Naive thymus-derived CD4-positive, alpha-beta T cell (primary cell): Measurements from ENCODE around the gene POLR3K. TPM values are rescaled to one million over a fixed set of nuclear protein-coding genes. Genes with fewer than 3 reads are reported as not detected.

Experiments used
- ATAC-seq: fragments of 150-1000 bp; cut with Tn5 transposase; 2 replicates; pipeline ENCODE4 v1.10.0; 2021; ENCODE audit warnings: mild to moderate bottlenecking, moderate library complexity
- CTCF ChIA-PET: fragments of 350-600 bp; sonication (Branson Sonifier 250); formaldehyde crosslinking; loops from one replicate; lab custom pipeline; 2021; ENCODE audit warnings: antibody characterized with exemption; lab: Charles Lee
- POLR2A ChIA-PET: fragments of 350-600 bp; sonication (Branson Sonifier 250); formaldehyde crosslinking; loops from one replicate; lab custom pipeline; 2021; ENCODE audit warnings: antibody characterized with exemption, inconsistent platforms; lab: Charles Lee
- DNase-seq, 9 donors: peaks; one replicate each; pipeline versions ENCODE4 v3.0.0 to v3.0.0-alpha.2; 2020 to 2022; ENCODE audit warnings: mixed read lengths in 1 of 9
- H3K27ac ChIP-seq: one replicate; pipeline ENCODE4 v1.7.0; 2013; ENCODE audit warnings: mild to moderate bottlenecking, low read depth, low read length, moderate library complexity
- H3K27me3 ChIP-seq, 2 donors: one replicate each; pipeline ENCODE4 v1.7.0; 2013; ENCODE audit warnings: low read length in 2 of 2, mild to moderate bottlenecking in 2 of 2, moderate library complexity in 2 of 2; ENCODE audit not compliant: control insufficient read depth in 2 of 2, insufficient read depth in 2 of 2
- H3K36me3 ChIP-seq, 3 experiments: 1 replicate in 2 of 3; 2 replicates in 1 of 3; pipeline ENCODE4 v1.7.0; 2013; ENCODE audit warnings: low read length in 3 of 3, mild to moderate bottlenecking in 3 of 3, moderate library complexity in 1 of 3; ENCODE audit not compliant: insufficient read depth in 3 of 3, control insufficient read depth in 2 of 3
- H3K4me1 ChIP-seq, 2 donors: one replicate each; pipeline ENCODE4 v1.7.0; 2013; ENCODE audit warnings: low read length in 2 of 2, mild to moderate bottlenecking in 2 of 2, moderate library complexity in 1 of 2; ENCODE audit not compliant: control insufficient read depth in 2 of 2, insufficient read depth in 2 of 2
- H3K4me3 ChIP-seq: 2 replicates; pipeline ENCODE4 v1.7.0; 2013; ENCODE audit warnings: mild to moderate bottlenecking, low read length
- H3K9me3 ChIP-seq, 3 experiments: 1 replicate in 2 of 3; 2 replicates in 1 of 3; pipeline ENCODE4 v1.7.0; 2013; ENCODE audit warnings: low read length in 3 of 3; ENCODE audit not compliant: control insufficient read depth in 2 of 3
- H3K27ac Mint-ChIP-seq, 9 donors: one replicate each; pipeline ENCODE4 v1.8.0; 2020 to 2022; ENCODE audit warnings: mixed read lengths in 9 of 9, mild to moderate bottlenecking in 8 of 9, moderate library complexity in 5 of 9, inconsistent platforms in 2 of 9
- H3K27me3 Mint-ChIP-seq, 5 donors: one replicate each; pipeline ENCODE4 v1.8.0; 2021 to 2022; ENCODE audit warnings: mixed read lengths in 5 of 5, mild to moderate bottlenecking in 1 of 5
- H3K36me3 Mint-ChIP-seq, 5 donors: one replicate each; pipeline ENCODE4 v1.8.0; 2020 to 2022; ENCODE audit warnings: mixed read lengths in 5 of 5, mild to moderate bottlenecking in 3 of 5, inconsistent platforms in 1 of 5
- H3K4me1 Mint-ChIP-seq, 7 donors: one replicate each; pipeline ENCODE4 v1.8.0; 2020 to 2022; ENCODE audit warnings: mixed read lengths in 7 of 7, mild to moderate bottlenecking in 3 of 7, inconsistent platforms in 1 of 7
- H3K4me3 Mint-ChIP-seq, 10 donors: one replicate each; pipeline ENCODE4 v1.8.0; 2020 to 2022; ENCODE audit warnings: mild to moderate bottlenecking in 10 of 10, mixed read lengths in 10 of 10, moderate library complexity in 6 of 10, inconsistent platforms in 2 of 10
- H3K9me3 Mint-ChIP-seq, 11 donors: one replicate each; pipeline ENCODE4 v1.8.0; 2020 to 2022; ENCODE audit warnings: mixed read lengths in 11 of 11, mild to moderate bottlenecking in 4 of 11, inconsistent platforms in 1 of 11, moderate library complexity in 1 of 11
- intact Hi-C, 2 donors: fragments of 100-400 bp; cut with micrococcal nuclease; formaldehyde crosslinking; loops; one replicate each; pipeline ENCODE4 v1.15.1; 2023
- polyA plus RNA-seq, 2 donors: library from polyadenylated mRNA; unstranded; fragments of 300-500 nt; fragmentation: Illumina TruSeq; gene quantifications; one replicate each; pipeline ENCODE4 v1.2.3, GENCODE V29; 2021
- total RNA-seq, 6 experiments: library from RNA in 5 of 6; stranded (reverse) in 5 of 6; gene quantifications; 1 replicate in 5 of 6; 2 replicates in 1 of 6; pipeline ENCODE4 v1.2.3 and lab custom pipeline; 2021 to 2026

POLR3K gene
- total and polyA plus RNA-seq, 7 experiments from 2014 or later: 8.5 to 45.4 (median 19.0) TPM

DNA sequence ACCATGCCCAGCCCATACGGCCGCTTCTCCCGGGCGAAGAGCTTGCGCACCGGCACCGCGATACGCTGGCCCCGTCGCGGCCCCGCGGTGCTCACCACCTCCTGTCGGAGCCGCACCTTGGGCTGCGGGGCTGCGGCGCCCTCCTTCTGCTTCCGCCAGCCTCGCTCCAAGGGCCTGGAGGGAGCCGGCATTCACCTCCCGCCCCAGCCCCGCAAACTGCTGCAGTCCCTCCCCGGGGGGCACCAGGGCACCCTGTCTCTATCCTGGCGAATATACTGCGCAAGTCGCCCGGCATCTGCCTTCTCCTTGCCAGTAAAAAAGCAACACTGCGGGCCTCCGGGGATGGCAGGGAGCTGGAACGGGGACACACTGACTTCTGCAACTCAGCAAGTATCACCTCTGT lies 8.5 kb upstream of the POLR3K start:
- ChIA-PET CTCF (interaction anchor here (6.4 kb wide), 1 partner anchor 34 kb away, joined by 96 read pairs; no protein-coding TSS in a partner anchor), POLR2A (interaction anchor here (1.1 to 1.2 kb wide), 2 partner anchors 9 to 74 kb away, joined by 3 to 4 read pairs; partner anchors contain the start of genes POLR3K and SNRNP25)
- Mint-ChIP-seq H3K36me3 (no peaks in the 10 kb centered on the region), H3K4me1 (peaks cover 0 to 8% (median 3%) of the 10 kb centered on the region in 7 donors), H3K27me3 (no peaks in the 10 kb centered on the region), H3K27ac (no peak overlapping the region), H3K4me3 (no peak overlapping the region), H3K9me3 (no peaks in the 10 kb centered on the region)
- no peaks in the 10 kb centered on the region for H3K27me3 ChIP-seq
- no peak for ATAC-seq
- H3K4me1 ChIP-seq: no peaks in the 10 kb centered on the region
- peaks cover 0 to 6% (median 0%) of the 10 kb centered on the region in 3 experiments for H3K36me3 ChIP-seq
- no peak overlapping the region for H3K27ac ChIP-seq
- H3K9me3 ChIP-seq: no peaks in the 10 kb centered on the region
- intact Hi-C loops: no loop called here
- no peak for DNase-seq
- H3K4me3 ChIP-seq: no peak overlapping the region

DNA sequence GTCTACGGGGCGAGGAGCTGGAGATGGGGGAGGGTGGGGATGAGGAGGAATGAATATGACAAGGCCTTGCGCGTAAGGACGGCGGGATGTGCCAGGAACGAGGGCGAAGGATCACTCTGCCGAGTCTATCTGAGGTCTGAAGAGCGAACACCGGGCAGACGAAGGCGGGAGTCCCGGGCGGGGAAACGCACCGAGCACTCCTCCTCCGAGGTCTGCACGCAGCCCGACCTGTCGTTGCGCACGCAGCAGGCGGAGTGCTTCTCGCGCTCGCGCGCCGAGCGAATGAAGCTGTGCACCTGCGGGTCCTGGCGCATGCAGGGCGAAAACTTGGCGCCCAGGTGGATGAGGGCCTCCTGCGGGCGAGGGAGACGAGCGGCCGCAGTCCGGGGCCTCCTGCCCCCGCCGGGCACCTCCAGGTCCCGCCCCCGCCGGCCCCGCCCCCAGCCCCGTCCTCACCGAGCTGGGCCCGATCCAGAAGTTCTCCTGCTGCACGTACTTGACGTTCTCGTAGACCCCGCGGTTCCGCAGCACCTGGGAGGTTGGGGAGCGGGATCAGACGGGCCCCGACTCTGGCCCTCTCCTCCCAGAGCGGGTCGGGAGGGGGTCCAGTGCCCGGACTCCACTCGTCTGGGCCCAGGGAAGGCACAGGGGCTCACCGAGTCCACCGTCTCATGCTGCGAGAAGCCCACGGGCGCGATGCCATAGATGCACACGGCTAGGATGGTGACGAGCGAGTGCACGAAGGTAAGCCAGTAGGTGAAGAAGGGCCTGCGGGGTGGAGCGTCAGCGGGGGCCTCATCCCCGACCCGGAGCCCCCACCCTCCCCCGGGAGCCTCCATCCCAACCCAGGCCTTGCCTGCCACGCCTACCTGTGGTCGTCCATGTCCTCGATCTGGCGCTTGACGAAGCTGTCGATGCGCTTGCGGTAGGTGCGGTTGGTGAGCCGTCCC lies 7.8 kb upstream of the POLR3K start:
- ATAC-seq (no peak), DNase-seq (no peak)
- Histone ChIP-seq H3K4me1 (no peaks in the 10 kb centered on the region), H3K9me3 (no peaks in the 10 kb centered on the region), H3K36me3 (peaks cover 0 to 13% (median 0%) of the 10 kb centered on the region in 3 experiments), H3K27me3 (no peaks in the 10 kb centered on the region), H3K27ac (no peak overlapping the region), H3K4me3 (no peak overlapping the region)
- intact Hi-C loops: no loop called here
- Mint-ChIP-seq H3K27me3 (no peaks in the 10 kb centered on the region), H3K9me3 (no peaks in the 10 kb centered on the region), H3K4me3 (no peak overlapping the region), H3K4me1 (peaks cover 0 to 8% (median 3%) of the 10 kb centered on the region in 7 donors), H3K27ac (no peak overlapping the region), H3K36me3 (peaks cover 0 to 2% (median 0%) of the 10 kb centered on the region in 5 donors)
- ChIA-PET POLR2A (interaction anchor here (1.3 kb wide), 1 partner anchor 10 kb away, joined by 3 read pairs; no protein-coding TSS in a partner anchor), CTCF (interaction anchor here (1.0 to 1.2 kb wide), 2 partner anchors 24 to 36 kb away, joined by 3 to 4 read pairs; no protein-coding TSS in a partner anchor)

DNA sequence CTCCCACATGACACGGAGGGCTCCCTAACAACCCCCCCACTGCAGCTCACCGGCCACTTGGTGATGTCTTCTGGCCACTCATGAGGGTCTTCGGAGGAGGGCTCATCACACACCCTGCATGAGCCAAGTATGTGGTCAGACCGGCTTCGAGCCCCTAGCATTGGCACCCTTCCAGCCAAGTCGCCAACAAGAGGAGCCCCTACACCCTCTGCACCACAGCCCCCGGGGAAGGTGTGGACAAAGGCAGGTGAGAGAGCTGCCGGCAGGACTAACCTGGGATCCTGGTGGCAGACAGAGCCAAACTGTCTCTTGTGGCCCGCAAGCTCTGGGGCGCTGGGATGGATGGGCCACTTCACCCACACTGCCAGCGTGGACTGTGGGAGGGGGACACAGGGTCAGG lies 6.8 kb upstream of the POLR3K start:
- Mint-ChIP-seq H3K36me3 (peaks cover 0 to 4% (median 0%) of the 10 kb centered on the region in 5 donors), H3K27ac (no peak overlapping the region), H3K4me1 (peaks cover 0 to 6% (median 0%) of the 10 kb centered on the region in 7 donors), H3K9me3 (no peaks in the 10 kb centered on the region), H3K27me3 (no peaks in the 10 kb centered on the region), H3K4me3 (no peak overlapping the region)
- DNase-seq (no peak), ATAC-seq (no peak)
- POLR2A ChIA-PET: interaction anchor here (1.3 kb wide), 1 partner anchor 9 kb away, joined by 3 read pairs; no protein-coding TSS in a partner anchor
- Histone ChIP-seq H3K4me3 (no peak overlapping the region), H3K36me3 (peaks cover 0 to 16% (median 0%) of the 10 kb centered on the region in 3 experiments), H3K27me3 (no peaks in the 10 kb centered on the region), H3K9me3 (no peaks in the 10 kb centered on the region), H3K27ac (no peak overlapping the region), H3K4me1 (no peaks in the 10 kb centered on the region)
- CTCF ChIA-PET: interaction anchor here (1.0 to 1.2 kb wide), 2 partner anchors 25 to 37 kb away, joined by 3 to 4 read pairs; no protein-coding TSS in a partner anchor
- intact Hi-C loops: no loop called here

GRCh38 chr16:59440-60059 lies 6.1 kb upstream of the POLR3K start:
- intact Hi-C loops: no loop called here
- no peak overlapping the region for H3K4me3 ChIP-seq
- Mint-ChIP-seq H3K4me3 (no peak overlapping the region), H3K4me1 (peaks cover 0 to 6% (median 0%) of the 10 kb centered on the region in 7 donors), H3K9me3 (no peaks in the 10 kb centered on the region), H3K27ac (no peak overlapping the region), H3K27me3 (no peaks in the 10 kb centered on the region), H3K36me3 (peaks cover 0 to 4% (median 0%) of the 10 kb centered on the region in 5 donors)
- ATAC-seq: no peak
- no peaks in the 10 kb centered on the region for H3K27me3 ChIP-seq
- ChIA-PET POLR2A (interaction anchor here (1.3 kb wide), 1 partner anchor 8 kb away, joined by 3 read pairs; no protein-coding TSS in a partner anchor), CTCF (interaction anchor here (1.2 kb wide), 1 partner anchor 26 kb away, joined by 3 read pairs; no protein-coding TSS in a partner anchor)
- no peak overlapping the region for H3K27ac ChIP-seq
- H3K4me1 ChIP-seq: no peaks in the 10 kb centered on the region
- no peaks in the 10 kb centered on the region for H3K9me3 ChIP-seq
- H3K36me3 ChIP-seq: peaks cover 0 to 16% (median 0%) of the 10 kb centered on the region in 3 experiments
- DNase-seq: no peak

DNA sequence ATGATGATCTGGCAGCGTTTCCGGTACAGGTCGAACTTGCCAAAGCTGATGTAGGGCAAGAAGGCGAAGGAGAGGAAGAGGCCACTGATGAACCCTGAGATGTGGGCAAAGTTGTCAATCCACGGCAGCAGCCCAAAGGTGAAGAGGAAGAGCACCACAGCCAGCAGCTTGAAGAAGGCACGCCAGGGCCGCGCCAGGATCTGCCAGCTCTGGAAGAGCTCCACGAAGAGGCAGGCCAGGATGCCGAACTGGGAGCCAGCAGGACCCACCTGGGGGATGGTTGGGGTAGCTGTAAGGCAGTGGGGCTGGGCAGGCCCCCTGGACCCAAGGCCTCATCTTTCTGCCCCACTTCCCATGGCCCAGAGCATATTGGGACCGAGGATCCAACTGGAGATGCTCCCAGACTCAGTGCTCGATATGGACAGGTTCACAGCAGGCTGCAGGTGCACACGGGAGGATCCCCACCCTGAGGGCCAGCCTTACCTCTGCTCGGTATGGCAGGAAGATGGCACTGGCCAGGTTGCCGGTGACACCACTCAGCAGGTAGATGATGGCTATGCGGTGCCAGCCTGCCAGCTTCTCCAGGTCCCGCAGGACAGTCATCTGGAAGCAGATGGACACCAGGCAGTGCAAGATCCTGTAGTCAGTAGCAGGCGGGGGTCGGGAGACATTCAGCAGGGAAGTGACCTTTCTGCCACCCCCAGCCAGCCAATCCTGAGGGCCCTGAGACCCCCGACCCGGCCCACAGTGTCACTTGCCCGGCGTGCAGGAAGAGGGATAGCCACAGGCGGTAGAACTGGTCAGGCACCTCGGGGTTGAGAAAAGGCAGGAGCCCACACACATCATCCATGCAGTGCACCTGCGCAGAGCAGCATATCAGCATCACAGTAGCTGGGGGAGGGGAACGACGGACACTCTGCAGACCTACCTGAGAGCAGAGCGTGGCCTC lies 5.4 kb upstream of the POLR3K start:
- Histone ChIP-seq H3K27ac (no peak overlapping the region), H3K36me3 (peaks cover 0 to 16% (median 0%) of the 10 kb centered on the region in 3 experiments), H3K4me1 (peaks cover 0 to 4% of the 10 kb centered on the region in 2 donors), H3K9me3 (no peaks in the 10 kb centered on the region), H3K4me3 (no peak overlapping the region), H3K27me3 (no peaks in the 10 kb centered on the region)
- no peak for ATAC-seq
- no peak for DNase-seq
- Mint-ChIP-seq H3K36me3 (peaks cover 0 to 4% (median 0%) of the 10 kb centered on the region in 5 donors), H3K9me3 (no peaks in the 10 kb centered on the region), H3K27me3 (no peaks in the 10 kb centered on the region), H3K4me3 (no peak overlapping the region), H3K27ac (no peak overlapping the region), H3K4me1 (peaks cover 0 to 12% (median 6%) of the 10 kb centered on the region in 7 donors)
- POLR2A ChIA-PET: no interaction called here
- intact Hi-C loops: no loop called here
- CTCF ChIA-PET: no interaction called here
